HG02678 (cell line): ENCODE results near the gene UCN2.
"Not testable (repeated sequence)": the region's sequence is repeated elsewhere in the genome, so short reads cannot be mapped to it uniquely, and the experiment has no call there.

Experiments used
- ATAC-seq: cut with Tn5 transposase; IDR thresholded peaks from one replicate; pipeline ENCODE4 v1.9.1; 2021; ENCODE audit warnings: mild to moderate bottlenecking, moderate library complexity; ENCODE audit not compliant: unreplicated experiment

Gene UCN2

DNA sequence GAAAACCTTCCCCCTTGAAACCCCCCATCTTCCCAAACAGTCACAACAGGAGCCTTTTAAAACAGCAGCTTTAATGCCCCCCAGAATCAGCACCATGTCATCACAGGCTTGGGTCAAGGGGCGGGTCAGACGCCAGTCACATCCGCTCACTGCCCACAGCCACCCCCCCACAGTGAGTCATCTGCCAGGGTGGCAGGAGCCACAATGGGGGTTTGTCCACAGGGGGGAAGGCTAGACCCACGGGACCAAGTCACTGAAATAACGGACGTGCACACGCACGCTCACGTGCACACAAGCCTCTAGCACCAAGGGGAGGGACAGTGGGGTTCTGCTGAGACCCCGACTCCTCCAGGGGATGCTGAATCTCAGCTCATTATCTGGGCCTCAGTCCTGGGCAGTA lies 441 bp upstream of the UCN2 start:
- no peak for ATAC-seq

DNA sequence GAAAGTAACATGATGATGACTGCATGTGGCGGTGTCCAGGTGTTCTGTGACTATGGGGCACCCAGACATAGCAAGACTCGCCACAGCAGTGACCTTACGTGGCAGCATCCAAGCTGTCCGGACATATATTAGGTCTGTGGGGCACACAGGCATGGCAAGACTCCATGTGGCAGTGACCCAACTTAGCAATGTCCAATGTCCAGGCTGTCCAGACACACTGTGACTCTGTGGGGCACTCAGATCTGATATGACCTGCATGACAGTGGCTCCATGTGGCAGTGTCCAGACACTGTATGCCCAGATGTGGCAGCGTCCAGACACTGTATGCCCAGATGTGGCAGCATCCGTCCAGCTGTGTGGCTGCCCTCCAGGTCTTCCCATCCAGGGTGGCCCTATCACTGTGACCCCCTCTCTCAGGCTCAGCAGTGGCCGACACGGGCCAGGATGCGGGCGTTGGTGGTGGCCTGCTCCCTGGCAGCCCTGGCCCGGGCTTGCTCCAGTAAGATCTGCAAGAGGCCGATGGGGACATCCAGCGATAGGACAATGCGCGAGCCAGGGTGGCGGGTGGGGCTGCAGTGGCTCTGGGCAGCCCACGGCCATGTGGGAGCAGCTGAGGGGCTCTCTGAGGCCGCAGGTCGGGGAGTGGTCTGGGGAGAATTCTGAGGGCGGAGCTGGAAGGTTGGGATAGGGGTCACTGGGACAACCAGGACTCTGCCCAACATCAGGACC lies 1.1 kb downstream of the UCN2 start:
- no peak for ATAC-seq

DNA sequence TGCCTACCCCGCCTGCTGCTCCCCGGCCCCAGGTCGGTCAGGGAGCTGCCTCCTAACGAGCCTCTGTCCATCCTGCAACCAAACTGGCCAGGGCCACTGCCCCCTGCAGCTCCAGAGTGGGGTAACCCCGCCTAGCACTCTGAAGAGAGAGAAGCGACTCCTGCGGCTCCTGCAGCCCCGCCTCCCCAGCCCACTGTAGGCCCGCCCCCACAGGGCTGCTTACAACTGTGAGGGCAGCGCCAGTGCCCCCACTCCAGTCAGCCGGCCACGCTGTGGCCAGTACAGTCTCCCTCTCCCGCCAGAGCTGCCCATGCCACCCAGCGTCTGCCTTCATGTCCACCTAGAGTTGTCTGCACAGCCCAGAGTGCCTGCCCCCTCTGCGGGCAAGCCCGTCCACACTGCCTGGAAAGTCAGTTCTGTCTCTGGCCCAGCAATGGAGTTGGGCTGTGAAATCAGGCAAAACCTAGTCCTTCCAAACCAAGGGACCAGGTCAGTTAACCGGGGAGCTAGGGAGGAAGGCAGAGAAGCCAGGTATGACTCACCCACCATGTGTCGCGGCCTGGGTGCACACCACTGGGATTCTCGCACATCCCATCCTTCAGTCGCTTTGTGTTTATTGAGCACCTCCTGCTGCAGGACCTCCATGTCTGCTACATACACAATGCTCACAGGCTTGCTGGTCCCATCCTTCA lies 2.4 kb downstream of the UCN2 start:
- ATAC-seq, result no peak

DNA sequence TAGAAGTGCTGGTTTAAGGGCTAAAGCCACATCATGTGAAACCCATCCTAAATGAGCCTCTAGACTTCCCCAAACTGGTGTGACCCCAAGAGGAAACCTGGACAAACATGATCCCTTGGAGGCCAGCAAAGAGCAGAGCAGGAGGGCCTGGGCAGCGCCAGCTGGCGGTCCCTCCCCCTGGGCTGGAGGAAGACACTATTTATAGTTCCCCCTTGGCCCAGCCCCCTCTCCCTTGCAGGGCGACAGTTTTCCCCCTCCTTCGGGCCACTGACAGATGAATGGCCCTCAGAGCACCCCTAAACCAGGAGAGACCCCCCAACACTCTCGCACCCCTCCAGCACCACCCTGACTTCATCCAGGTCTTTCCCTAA lies 2.9 kb downstream of the UCN2 start:
- ATAC-seq, result no peak

DNA sequence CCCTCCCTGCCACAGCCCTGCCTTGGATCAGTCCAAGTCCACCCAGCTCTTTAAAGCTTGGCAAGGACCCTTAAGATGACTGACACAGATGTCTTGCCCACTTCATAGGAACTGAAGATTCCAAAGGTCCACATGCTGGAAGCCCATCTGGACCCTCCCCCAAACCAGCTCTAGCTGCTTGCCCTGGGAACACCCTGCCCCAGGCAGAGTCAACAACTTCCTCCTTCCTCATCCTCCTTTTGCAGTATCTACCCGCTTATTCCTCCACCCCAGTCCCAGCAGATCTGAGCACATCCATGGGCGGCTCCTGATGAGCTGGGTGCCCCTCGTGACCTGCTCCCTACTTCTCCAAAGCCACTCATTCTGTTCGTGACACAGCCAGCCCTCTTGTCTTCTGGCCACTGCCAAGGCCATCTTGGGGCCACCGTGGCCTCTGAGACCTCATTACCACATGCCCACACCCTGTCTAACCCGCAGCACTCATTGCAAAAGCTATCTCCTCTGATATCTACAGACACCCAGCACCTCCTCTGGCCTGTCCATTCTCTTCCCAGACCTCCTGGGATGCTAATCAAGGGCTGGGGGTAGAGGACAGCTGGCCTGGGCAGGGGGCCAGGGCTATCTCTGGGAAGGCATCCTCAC lies 5.0 kb downstream of the UCN2 start:
- ATAC-seq, result no peak

DNA sequence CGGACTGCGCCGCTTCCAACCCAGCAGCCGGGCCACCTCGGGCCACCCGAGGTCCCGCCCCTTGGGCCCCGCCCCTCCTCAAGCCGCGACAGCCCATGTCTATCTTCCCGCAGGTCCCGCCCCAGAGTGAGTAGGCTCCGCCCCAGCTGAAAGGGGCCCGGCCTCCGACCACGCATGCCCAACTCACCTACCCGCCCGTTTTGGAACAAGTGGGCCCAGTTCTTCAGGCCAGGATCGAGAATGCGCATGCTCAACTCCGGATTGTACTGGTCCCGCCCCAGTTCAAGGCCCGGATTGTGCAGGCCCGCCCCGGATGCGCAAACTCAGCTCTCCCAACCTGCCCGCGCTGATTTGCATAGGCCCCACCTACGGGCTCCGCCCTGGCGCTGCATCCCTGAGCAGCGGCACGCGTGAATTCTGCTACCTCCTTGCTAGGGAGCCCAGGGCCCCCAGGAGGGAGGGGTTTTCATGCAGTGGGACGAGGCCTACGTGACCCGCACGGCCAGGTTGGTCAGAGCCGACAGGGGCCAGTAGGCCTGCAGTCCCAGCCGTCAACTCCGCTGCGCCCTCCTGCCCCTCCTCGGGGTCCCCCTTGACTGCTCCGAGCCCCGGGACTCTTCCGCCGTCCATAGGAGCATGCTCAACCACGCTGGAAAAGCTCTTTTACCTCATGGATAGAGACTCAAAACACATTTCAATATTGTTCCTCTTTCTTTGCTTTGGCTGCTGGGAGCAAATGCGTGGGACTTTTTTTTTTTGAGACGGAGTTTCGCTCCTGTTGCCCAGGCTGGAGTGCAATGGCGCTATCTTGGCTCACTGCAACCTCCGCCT lies 6.6 kb downstream of the UCN2 start, which contains the start of gene PFKFB4:
Gene PFKFB4 (minus strand): TSS at position 8 of the 831 bp plus-strand sequence. CDS start 26 bp downstream, outside the sequence.
- peak; percentile 87 for ATAC-seq

DNA sequence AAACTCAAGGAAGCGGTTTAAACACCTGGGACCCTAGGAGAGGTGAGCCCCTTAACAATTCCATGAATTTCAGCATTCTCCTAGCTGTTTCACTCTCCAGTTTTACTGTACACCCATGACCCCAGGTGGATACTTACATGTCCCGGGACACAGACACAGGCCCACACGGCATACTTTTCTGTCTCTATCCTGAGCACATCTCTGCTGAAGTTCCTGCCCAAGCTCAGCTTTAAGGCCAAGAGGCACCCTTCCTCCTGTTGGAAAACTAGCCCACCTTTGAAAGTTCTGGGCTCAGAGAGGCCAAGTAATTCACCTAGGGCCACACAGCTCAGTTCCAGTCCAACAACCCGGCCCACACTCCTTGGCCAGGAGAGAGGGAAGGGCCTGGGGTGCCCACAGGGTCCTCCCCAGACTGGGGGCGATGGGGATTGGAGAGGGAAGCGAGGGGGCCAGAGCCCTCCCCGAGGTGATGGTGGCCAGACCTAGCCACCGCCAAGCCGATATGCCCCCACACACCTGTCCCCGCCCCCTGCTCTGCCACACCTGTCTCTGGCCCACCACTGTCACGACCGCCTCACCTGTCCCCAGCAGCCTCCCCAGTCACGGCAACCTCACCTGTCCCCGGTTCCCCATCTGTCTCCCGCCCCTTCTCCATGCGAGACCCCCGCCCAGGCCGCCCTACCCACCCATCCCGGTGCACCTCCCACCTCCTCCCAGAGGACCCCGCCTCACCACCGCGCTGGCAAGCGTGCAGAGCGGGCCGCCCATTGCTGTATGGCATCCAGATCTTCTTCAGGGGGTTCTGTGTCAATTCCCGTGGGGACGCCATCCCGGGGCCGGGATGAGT lies 7.4 kb downstream of the UCN2 start:
- no peak for ATAC-seq

DNA sequence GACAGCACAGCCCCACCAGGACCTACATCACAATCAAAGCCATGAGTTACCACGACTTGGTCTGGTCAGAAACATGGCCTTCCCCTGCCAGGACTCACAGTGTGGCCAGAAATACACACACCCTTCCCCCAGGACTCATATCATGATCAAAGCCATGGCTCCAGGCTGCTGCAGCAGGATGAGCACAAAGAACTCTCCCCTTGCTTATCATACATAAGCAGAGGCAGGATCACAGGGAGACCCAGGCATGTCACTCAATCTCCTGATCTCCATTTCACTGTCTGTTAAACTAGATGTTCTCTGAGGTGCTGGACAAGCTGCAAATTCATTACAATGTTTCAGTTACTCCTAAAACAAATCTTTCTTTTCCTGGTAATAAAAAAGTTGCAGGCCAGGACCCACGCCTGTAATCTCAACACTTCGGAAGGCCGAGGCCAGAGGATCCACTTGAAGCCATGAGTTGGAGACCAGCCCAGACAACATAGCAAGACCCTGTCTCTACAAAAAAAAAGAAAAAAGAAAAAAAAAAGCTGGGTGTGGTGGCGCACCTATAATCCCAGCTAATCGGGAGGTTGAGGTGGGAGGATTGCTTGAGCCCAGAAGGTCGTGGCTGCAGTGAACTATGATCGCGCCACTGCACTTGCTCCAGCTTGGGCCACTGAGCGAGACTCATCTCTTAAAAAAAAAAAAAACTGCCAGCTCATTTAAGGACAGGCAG lies 8.2 kb downstream of the UCN2 start:
- no peak for ATAC-seq

DNA sequence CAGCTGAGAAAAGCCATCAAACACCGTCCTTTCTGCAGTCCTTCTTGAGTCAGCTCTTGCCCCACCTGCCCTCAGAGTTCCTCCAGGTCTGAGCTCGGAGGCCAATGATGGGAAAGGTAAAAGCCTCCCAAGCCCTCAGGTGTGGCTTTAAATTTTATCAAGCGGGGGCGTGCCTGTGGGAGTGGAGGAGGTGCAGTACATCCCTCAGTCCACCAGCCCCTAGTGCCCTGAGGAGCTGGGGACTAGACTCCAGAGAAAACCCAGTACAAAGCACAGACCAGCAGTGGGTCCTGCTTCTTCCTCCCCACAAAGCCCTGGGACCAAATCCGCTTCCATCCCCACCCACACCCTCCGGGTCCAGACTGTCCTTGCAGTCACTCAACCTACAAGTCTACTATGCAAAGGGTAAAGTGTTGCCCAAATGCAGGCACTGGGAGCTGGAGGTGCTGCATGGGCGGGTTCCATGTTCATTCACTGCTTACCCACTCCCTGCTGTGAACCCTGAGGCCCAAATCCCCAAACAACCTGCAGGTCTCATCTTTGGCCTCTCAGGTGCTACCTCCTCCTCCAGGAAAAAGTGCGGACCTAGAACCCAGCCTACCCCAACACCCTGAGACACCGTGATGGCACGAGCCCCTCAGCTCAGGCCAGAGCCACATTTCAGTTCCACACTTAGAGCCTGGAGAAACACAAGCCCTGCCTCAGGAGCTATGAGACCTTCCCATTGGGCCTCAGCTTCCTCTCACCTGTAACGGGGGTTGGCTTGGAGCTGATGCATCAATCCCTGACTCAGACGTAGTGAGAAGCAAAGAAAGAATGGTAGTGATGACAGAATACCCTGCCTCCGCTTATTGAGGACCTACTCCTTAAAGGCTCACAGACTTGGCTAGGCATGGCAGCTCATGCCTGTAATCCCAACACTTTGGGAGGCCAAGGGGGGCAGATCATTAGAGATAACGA lies 9.4 kb downstream of the UCN2 start:
- no peak for ATAC-seq

DNA sequence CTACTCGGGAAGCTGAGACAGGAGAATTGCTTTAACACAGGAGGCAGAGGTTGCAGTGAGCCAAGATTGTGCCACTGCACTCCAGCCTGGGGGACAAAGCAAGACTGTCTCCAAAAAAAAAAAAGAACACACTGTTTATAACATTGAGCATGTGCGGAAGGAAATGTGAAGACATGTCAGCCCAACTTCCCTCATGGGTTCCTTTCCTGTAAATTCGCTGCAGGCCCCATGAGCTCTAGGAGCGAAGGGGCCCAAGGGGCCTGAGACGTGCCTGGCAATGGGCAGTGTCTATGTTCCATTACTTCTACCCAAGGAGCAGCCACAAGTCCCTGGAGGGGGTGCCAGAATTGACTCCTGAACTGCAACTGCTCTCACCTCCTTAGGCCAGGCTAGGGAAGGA lies 10.2 kb downstream of the UCN2 start:
- ATAC-seq, result no peak

DNA sequence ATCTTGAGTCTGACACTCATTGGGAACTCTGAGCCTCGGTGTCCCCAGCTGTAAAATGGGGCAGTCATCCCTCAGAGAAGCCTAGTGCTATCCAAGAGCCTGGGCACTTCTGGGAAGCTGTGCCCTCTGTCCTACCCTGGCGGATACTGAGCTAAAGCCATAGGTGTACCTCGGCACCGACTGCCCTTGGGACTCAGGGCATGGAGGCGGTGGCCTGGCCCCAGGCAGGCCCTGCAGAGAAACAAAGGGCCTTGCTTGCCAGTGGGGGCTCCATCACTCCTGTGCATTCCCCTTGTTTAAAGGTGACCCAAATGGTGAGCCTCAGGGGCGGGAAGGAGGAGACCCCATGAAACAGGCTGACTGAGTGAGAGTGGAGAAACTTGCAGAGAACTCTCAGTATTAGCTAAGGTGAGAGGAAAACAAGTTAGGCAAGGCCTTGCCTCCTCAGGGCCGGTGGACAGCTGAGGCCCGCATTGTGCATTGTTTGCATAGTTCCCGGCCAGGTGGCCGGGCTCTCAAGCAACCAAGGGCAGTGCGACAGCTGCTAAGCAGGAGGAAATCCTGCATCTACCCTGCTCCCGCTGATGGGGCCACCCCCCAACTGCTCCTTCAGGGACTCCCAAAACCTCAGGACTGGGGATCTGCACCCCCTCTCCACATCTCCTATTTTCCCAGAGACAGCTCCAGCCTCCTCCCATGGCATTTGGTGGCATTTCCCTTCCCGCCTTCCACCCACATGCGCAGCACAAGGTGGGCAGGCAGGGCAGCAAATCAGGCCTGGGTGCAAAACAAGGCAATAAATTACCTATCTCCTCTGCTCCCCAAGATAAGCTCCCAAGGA lies 11.2 kb downstream of the UCN2 start:
- ATAC-seq, result no peak

DNA sequence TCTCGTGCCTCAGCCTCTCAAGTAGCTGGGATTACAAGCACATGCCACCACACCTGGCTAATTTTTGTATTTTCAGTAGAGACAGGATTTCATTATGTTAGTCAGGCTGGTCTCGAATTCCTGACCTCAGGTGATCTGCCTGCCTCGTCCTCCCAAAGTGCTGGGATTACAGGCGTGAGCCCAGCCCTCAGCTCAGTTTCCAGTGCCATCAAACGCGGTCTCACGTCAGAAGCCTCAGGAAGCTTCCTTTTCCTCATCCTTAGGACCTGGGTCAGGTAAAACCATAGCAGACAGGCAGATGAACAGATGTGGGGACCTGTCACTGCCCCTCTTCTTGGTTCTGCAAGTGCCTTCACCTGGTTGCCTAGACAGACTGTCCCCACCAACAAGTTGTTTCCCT lies 11.9 kb downstream of the UCN2 start:
- ATAC-seq, result not testable (repeated sequence)

DNA sequence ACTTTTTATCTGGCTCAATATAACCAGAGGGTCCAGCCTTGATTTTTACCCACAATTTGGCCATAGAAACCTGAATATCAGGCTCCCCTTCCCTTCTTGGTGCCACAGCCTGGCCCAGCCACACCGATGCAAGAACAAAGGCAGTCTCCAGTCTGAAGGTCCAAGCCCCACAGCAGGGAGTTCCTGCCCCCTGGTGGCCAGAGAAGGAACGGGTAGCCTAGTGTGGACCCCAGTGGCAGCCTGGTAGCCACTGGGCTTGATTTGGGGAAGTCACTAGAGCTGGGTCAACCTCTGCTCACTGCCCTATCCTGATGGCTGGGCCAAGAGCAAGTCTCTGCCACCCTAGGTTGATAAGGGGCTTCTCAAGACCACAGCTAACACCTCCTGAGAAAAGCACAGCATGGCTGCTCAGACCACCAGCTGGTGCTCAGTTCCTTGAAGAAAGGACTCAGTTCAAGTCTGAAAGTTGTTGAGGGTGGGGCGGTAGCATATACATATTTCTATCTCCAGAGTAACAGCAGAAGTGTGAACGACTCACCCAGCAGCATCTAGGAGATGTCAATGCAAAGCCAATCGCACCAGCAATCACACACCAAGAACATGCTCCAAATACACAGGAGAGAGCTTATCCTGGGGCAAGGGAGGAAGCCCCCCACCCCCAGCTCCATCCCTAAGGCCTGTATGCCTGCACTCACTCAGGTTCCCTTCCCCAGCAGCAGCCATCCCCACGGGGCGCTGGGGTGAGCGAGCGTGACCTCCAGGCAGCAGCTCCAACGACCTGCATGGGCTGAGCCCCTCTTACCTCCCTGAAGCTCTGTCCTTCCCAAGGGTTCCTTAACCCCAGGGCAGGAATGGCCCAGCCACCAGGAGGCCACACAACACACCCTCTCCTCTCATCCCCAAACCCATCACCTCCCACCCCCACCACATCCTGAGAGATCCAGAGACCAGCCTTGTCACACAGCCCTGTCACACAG lies 14.6 kb downstream of the UCN2 start:
- peak; percentile 69 for ATAC-seq

DNA sequence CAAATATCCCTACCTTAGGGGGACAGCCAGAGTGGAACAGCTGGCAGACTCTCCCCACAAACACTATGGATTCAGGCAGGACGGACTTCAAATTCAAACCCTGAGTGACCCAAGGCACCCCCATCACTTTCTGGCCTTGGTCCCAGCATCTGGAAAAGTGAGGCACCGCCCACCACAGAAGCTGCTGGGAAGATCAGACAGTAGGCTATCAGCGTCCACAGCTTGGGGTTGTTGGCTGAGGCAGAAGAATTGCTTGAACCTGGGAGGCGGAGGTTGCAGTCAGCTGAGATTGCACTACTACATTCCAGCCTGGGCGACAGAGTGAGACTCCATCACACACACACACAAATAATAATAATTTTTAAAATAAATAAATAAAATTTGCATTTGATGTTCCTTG lies 15.5 kb downstream of the UCN2 start:
- ATAC-seq, result no peak

DNA sequence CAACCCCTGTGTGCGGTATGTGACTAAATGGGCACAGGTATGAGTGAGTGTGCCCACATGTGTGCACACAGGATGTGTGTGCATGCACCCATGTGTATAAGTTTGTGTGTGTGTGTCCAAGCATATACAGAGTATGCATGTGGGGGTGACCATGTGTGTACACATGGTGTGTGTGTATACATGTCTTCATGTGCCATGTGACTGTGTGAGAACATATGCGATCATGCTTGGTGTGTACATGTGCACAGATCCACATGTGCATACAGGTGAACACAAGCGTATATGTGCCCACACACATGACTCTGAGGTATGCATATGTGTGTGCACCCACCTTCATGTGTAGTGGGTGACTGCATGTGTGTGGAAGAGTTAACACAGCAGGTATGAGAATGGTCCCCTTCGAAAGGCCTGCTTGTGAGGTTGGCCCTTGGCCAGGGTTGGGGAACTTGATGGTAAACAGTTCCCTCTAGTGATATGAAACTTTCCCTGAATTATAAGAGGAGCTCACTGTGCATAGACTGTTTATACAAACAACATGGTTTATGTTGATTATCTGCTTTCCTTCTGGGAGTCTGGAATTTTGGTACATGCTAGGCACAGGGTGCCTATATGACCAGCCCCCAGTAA lies 17.3 kb downstream of the UCN2 start:
- ATAC-seq, result no peak

DNA sequence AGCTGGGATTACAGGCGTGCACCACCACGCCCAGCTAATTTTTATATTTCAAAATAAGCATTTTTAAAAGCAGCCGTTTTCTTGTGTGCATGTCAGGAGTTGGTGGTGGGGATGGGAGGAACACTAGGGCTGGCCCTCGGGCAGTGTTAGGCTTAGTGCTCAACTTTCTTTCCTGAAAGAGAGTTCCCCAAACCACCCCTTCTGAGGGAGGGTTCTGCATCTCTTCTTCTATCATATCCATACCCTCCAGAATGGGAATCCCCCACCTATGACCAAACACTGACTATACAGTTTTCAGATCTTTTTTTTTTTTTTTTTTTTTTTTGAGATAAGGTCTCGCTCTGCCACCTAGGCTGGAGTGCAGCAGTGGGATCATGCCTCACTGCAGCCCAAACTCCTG lies 19.4 kb downstream of the UCN2 start:
- no peak for ATAC-seq
